Measurements from ENCODE around the gene RPS16. TPM values are rescaled to one million over a fixed set of nuclear protein-coding genes. Genes with fewer than 3 reads are reported as not detected.
A peak's percentile ranks its signal among the peaks of the same experiment; 100 is the strongest.

The RPS16 gene
- total and polyA plus RNA-seq, 2 of the 13 experiments (the other 11 are each of a cell fraction or from before 2014, with no cell fraction given): 488 to 2,583 TPM

GRCh38 chr19:39480337-39481228 lies 44.8 kb upstream of the RPS16 start, which contains the start of gene TIMM50 (continued):
- TF ChIP-seq ZNF691 (CRISPR knock-in tag; IDR thresholded peaks at IDR 0.05; ENCODE audit: borderline replicate concordance, low read depth) (peak; percentile 17; the same call in 1 of the 2 replicates), PHF5A (CRISPR knock-in tag; IDR thresholded peaks at IDR 0.05; ENCODE audit: low read depth, unreplicated experiment) (no peak), FOXM1 (CRISPR knock-in tag; IDR thresholded peaks at IDR 0.05) (no peak), BCL6 (CRISPR knock-in tag; IDR thresholded peaks at IDR 0.05) (peak; percentile 47; the same call in 1 of the 2 replicates), ZNF607 (CRISPR knock-in tag; IDR thresholded peaks at IDR 0.05; ENCODE audit: borderline replicate concordance) (no peak; the same call in 1 of the 2 replicates), POLR2AphosphoS5 (IDR thresholded peaks at IDR 0.05; ENCODE audit: low read depth, low read length) (peak; percentile 72), SNAPC5 (CRISPR knock-in tag; IDR thresholded peaks at IDR 0.05; ENCODE audit: borderline replicate concordance) (no peak), ZNF441 (CRISPR knock-in tag; IDR thresholded peaks at IDR 0.05; ENCODE audit: borderline replicate concordance) (peak; percentile 84; the same call in 1 of the 2 replicates), ZNF281 (CRISPR knock-in tag; IDR thresholded peaks at IDR 0.05; ENCODE audit: borderline replicate concordance) (peak; percentile 71; the same call in 1 of the 2 replicates), POLR2AphosphoS2 (IDR thresholded peaks at IDR 0.05; ENCODE audit: low read depth, low read length) (no peak), LRRFIP1 (CRISPR knock-in tag; conservative IDR thresholded peaks at IDR 0.05) (no peak), HNF1B (CRISPR knock-in tag; IDR thresholded peaks at IDR 0.05) (peak; percentile 79), ZNF510 (CRISPR knock-in tag; IDR thresholded peaks at IDR 0.05; ENCODE audit: low read depth) (peak; percentile 51; the same call in 1 of the 2 replicates), ZNF431 (CRISPR knock-in tag; IDR thresholded peaks at IDR 0.05; ENCODE audit: borderline replicate concordance, low read depth) (peak; percentile 72; the same call in 1 of the 2 replicates), ZMAT3 (CRISPR knock-in tag; conservative IDR thresholded peaks at IDR 0.05) (peak; percentile 93; the same call in 1 of the 2 replicates), SIN3B (IDR thresholded peaks at IDR 0.05; ENCODE audit: low read length) (peak; percentile 72), MIXL1 (CRISPR knock-in tag; IDR thresholded peaks at IDR 0.05) (0 out of 2 replicates have a peak, but pooled peaks have one; percentile 52), FOXK1 (CRISPR knock-in tag; IDR thresholded peaks at IDR 0.05; ENCODE audit: borderline replicate concordance, low read depth) (peak; percentile 75; the same call in 1 of the 2 replicates), KDM3A (CRISPR knock-in tag; IDR thresholded peaks at IDR 0.05; ENCODE audit: low read depth) (0 out of 2 replicates have a peak, but pooled peaks have one; percentile 58), XRCC5 (optimal IDR thresholded peaks at IDR 0.05; ENCODE audit: low read length) (peak; percentile 82), MXI1 (IDR thresholded peaks at IDR 0.05; ENCODE audit: borderline replicate concordance, low read depth, low read length) (peak; percentile 91; the same call in 2 of the 3 replicates)

All from HepG2 (cell line).